Inflammatory macrophage treated with lipopolysaccharide for 1 hour (primary cell): ENCODE measurements around the gene SLC16A3.

Source experiments
- DNase-seq, 2 donors: peaks; one replicate each; pipeline ENCODE4 v3.0.0-alpha.2; 2020 to 2022

Gene SLC16A3

DNA sequence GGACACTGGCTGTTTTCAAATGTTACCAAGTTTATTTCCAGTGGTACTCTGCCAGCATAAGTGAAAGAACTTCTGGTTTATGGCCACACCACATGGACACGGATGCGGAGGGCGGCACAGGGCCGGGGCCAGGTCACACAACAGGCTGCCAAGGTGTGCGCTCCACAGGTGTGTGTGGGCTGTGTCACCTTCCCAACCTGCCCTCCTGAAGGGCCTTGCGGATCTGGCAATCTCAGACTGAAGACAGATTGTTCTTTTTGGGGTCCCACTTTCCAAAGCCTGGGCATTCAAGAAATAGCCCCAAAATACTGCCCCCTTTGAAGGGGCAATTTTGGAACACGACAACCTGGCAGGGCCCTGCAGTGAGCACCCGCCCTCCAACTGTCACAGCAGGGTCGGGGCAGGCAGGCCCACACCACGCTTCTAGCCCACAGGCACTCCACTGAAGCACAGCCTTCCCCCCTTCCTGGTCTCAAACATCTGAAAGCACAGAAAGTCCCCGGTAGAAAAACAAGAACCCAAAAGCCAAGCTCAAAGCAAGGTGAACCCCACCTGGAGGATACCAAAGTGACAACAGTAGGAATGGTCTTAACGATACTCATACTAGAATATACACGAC is 41.1 kb downstream of the SLC16A3 start:
- no peak for DNase-seq

DNA sequence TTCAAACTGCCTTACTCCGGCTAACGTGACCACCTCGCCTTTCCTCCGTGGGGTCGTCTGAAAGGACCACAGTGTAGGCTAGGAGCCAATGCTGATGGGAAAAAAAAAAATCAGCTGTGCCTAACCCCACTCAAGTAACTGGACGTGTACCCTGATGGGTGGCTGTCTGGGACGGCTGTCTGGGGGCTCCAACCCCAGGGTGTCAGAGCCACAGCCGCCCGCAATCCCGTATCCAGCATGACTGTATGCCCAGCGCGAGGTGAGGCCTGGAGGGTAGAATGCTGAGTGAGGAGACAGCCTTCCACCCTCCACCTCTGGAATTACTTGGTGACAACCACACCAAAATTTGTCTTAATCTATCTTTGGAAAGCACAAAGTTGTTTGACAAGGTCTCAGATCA is 41.8 kb downstream of the SLC16A3 start:
- no peak for DNase-seq

DNA sequence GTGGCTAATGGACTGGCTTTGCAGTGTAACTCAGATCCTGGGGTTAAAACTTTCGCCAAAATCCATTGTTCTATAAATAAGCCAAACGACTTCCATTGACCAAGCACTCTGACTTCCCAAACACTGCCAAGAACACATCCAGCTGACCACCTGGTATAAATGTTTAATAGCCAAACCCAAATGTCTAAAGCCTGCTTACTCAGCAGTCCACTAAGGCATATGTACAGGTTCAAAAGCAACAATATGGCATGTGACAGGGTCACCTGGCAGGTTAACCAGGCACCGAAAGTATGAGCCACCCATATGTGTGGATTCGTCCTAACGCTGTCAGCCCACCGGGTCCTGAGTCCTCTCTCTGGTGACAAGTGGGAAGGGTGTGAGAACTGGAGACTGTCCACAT is 42.6 kb downstream of the SLC16A3 start:
- DNase-seq, result no peak

DNA sequence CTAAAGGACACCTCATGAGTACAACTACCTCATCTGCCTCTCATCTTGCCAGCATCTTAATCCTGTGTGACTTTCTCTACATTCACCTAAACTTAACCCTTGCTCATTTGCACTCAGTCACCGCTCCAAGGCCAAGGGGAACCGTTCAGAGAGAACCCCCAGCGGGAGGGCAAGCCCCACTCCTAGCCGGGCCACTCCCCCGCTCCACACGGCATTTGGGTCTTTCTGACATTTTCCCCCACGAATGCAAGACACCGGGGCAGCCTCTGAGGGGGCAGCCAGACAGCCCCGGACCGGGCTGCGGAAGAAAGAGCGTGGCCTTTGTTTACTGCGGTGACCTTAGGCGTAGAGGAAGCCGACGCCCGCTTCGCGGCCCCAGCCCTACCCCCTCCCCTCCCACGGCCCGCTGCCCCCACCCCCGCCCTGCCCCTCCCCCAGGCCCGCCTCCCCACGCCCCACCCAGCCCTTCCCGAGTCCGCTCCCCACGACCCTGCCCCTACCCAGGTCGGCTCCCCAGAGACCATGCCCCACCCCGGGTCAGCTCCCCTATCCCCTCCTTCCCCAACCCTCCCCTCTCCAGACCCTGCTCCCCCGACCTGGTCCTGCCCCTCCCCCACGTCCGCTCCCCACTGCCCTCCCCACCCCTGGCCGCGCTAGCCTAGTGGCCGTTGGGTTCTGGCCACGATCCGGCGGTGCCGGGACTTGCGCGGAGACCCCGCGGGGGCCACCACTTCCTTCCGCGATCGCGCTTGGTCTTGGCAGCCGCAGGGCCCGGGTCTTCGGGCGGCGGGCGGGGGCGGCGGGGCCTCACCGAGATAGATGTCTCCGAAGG is 43.9 kb downstream of the SLC16A3 start:
- DNase-seq, result peak in 1 of 2 donors; percentile 25

DNA sequence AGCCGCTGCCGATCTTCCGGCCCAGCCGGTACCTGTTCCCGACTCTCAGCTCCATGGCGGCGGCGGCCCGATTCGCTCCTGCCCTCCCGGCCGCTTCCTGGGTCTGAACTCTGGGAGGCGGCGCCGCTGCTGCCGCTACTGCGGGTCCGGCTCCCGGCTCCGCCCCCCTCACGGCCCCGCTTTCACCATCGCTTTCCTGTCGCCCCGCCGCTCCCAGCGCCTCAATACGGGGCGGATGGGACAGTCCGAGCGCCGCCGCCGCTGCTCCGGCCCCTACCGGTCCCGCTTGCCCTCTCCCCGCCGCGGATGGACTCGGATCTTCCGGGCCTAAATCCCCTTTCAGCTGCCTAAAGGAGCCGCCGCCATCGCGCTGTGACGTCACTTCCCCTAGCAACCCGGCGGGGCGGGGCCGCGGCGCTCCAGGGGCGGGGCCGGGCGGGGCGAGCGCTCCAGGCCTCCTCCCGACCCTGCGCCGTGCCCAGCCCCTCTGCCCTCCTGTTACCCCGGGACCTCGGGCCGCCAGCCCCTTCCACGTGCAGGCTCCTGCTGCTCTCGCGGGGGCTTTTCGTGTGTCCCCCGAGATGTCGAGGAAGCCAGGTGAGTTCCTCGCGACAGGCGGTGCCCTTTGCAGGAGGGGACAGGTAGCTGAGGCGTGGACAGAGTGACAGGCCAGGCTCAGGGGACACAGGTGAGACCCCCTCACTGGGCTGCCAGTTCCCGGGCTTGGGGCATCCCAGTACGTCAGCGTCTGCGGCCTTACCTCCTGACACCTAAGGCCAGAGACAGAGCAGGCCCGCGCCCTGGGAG is 44.7 kb downstream of the SLC16A3 start, which contains the start of gene CSNK1D:
TSS of gene CSNK1D (minus strand) at position 374 of the 807 bp plus-strand sequence. CDS start at position 55, 319 bp downstream.
- peak; percentile 72 to 90 for DNase-seq

DNA sequence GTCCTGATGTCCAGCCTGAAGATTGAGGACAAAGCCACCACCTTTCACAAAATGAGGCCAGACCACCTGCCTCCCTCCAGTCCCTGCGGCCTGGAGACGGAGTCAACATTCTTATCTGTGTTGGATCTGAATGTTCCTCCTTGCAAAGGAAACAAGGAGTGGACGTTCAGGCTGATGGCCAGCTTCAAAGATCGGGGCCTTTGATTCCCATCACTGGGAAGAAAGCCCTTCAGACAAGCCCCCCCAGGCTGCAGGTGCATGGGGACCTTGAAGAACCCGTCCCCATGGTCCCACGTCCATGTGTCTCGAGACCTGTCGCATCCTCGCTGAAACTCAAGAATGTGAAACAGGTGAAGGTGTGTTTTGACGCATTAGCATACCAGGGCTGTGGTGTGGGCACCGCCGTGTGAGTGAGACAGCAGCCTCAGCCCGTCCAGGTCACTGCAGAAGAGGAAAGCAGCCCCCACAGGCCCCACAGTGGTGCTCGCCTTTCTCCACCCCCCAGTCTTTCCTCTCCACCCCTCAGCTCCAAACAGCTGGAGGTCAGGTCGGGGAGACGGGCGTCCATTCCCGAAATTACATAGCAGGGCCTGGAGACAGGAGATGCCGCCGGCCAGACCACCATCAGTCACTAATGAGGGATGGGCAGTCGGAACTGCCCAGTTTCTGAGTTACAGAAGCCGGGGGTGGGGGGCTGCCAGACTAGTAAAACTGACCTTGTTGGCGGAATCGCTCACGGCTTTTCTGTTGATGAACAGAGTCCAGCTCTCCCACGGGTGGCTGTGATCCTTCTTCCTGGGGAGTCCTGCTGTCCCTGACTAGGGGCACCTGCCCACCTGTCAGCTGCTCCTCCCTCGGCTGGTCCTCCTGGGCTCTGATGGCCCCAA is 45.5 kb downstream of the SLC16A3 start:
- DNase-seq, result no peak

DNA sequence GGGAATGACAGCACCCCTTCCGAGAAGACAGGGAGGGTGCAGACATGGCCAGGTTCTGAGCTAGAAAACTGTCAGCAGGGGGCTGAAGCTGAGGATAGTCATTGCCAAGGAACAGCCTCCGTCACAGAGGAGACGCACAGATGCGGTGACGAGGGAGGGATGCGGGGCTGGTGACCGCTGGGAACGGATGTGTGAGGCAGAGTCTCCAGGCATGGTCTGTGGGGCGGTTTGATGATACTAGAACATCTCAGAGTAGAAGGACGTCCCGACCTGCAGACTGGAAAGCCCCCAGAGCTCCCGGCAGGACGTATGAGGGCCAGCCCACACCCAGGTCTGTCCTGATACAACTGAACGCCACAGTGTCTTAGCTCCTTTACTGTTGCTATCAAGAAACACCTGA is 46.5 kb downstream of the SLC16A3 start:
- no peak for DNase-seq

DNA sequence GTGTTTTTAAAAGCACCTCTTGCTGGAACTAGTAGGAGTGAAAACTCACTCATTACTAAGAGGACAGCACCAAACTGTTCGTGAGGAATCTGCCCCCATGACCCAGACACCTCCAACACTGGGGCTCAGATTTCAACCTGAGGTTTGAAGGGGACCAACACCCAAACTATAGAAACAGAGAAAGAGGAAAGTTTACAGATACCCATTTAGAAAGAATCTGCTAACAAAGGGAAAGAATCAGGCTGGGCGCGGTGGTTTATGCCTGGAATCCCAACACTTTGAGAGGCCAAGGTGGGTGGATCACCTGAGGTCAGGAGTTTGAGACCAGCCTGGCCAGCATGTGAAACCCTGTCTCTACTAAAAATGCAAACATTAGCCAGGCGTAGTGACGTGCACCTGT is 48.1 kb downstream of the SLC16A3 start:
- DNase-seq, result no peak

DNA sequence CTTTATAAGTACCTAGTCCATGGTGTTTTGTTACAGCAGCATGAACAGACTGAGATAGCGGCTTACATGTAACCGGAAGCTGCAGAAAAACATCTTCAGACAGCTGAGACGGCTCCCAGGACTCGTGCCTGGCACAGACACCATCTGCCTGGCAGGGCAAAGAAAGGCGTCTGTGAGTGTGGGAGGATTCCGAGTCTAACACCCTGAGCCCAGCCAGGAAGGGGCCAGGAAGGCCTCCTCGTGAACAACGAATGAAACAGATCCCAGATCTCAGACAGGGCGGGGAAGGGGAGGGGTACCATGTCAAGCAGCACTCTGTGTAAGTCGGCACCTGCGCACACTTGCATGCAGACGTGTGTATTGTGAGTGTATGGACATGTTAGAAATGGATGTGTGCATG is 49.0 kb downstream of the SLC16A3 start:
- DNase-seq, result no peak

DNA sequence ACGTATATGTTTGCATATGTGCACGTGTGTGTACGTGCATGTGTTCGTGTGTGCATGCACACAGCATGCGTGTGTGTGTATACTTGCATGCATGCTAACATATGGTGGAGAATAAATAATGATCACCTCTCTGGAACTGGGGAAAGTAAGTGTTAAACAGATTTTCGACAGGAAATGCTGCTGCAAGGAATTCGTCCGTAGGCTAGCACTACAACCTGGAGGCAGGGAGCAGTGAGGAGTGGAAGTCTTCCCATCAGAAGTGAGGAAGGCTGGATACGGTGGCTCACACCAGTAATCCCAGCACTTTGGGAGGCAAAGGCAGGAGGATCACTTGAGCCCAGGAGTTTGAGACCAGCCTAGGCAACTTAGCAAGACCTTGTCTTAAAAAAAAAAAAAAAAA is 49.5 kb downstream of the SLC16A3 start:
- DNase-seq, result no peak

DNA sequence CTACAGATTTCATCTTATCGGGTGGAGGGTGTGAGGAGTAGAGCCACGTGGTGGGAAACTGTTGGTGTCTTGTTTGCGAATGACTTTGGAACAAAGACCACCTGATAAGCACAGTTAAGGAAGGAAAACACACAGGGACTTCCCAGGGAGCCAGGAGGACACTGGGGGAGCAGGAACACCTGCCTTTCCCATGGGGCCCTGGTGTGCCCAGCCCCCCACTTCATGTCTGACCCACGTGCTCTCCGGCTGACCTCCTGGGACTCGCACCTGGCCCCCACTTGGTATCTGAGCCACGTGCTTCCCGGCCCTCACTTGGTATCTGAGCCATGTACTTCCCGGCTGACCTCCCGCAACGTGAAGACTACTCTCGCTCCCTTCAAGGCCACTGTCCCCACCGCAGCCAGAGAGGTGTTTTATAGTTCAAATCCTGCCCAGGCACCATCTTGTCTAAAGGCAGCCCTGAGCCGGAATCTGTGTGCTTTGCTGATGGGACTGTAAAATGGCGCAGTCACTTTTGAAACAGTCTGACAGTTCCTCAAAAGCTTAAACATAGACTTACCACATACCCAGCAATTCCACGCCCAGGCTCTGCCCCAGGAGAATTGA is 50.0 kb downstream of the SLC16A3 start:
- DNase-seq, result peak; percentile 75 to 81

DNA sequence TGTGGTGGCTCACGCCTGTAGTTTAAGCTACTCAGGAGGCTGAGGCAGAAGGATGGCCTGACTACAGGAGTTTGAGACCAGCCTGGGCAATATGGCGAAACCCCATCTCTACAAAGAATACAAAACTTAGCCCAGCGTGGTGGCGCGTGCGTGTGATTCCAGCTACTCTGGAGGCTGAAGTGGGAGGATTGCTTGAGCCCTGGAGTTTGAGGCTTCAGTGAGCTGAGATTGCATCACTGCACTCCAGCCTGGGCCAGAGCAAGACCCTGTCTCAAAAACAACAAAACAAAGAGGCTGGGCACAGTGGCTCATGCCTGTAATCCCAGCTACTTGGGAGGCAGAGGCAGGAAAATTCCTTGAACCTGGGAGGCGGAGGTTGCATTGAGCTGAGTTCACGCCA is 51.7 kb downstream of the SLC16A3 start:
- no peak for DNase-seq

DNA sequence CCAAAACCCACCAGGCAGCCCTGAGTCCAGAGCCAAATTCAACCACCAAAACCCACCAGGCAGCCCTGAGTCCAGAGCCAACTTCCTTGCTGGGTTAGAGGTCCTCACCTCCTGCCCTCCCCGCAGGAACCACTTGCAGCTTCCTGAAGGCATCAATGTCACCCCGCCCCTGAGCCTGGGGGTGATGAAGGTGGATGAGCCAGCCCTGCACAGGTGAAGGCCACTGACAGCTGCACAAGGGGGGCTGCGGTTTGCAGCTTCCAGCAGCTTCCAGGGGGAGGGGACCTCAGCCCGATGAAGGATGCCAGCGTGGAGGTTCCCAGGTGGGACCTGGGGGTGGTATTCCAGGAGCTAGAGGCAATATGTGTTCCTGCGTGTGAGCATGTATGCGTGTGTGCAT is 52.2 kb downstream of the SLC16A3 start:
- DNase-seq, result no peak

DNA sequence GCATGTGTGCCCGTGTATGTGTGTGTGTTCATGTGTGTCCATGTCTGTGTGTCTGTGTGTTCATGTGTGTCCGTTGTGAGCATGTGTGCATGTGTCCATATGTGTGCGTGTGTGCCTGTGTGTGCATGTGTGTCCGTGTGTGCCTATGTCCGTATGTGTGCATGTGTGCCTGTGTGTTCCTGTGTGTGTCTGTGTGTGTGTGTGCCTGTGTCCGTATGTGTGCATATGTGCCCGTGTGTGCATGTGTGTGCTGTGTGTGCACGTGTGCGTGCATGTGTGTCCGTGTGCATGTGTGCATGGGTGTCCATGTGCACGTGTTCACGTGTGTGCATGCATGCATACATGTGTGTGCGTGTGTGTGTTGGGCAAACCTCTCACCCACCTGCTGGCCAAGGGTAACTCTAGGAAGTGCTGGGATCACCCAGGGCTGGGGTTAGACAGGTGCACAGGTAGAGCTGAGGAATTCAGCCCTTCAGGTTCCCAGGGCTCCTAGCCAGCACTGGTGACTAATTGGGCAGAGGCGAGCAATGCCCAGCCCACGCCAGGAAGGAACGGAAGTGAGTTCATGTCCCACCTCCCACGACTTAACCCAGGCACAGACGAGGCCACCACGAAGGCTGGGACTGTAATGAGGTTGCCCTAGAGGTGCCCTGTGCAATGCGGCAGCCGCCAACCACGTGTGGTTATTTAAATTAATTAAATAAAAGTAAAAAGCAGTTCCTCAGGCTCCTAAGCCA is 52.8 kb downstream of the SLC16A3 start:
- peak; percentile 83 to 90 for DNase-seq

DNA sequence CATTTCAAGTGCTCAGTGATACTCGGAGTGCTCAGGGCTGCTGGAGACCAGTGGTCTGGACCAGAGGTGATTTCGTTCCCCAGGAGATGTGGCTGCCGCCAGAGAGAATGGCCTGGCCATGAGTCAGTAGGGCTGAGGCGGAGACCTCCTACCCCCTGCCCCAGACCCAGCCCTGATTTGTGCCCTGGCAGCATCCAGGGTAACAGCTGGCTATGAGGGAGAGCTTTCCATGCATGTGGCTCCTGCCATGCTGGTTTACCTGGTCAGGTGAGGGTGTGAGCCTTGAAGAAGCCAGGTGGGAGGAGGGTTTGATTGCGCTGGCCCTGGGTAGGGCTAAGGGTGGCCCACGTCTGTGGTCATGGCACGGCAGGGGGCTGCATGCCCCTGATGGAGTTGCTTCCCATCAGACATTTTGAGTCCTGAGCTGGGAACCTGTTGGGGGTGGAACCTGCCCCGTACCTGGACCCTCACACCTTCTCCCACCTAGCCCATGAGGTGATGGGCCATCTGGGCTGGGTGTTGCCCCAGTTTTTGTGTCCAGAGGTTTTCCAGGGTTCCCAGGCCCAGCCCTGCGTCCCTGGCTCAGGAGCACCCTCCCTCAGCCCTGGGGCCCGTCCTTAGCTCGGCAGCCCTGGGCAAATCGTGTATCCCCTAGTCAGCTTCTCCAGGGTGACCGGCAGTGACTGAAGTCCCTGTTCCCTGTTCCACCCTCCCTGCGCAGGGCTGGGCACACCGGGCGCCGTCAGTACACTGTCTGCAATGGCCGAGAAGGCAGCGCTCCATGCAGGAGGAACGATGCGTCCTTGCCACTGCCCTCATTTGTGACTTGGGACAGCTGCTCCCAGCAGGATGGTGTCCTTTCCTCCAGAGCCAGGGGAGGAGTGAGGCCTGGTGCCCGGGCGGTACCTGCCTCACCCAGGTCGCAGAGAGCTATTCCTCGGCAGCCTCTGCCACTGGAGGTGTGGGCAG is 53.7 kb downstream of the SLC16A3 start:
- DNase-seq, result no peak

DNA sequence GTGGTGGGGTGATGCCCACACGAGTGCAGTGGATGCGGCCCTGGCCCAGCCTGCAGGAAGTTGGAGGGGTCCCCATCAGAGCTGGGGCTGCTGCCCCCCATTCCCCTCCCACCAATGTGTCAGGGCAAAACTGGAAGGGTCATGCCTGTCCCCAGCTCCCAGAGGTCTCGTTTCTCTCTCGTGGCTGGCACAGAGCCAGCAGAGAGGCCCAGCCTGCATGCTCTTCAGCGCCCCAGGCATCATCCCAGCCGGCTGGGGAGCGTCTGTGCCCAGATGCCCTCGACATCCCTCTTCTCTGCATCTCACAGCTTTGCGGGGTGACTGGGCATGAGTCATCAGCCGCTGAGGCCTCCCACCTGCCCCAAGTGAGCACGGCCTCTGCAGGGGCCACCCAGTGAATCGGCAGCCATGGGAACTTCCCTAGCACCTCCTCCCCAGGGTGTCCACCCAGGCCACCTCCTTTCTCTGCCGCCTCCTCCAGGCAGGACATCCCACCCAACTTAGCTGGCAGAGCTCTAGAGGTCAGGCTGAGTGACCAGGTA is 54.4 kb downstream of the SLC16A3 start:
- peak; percentile 43 to 71 for DNase-seq

DNA sequence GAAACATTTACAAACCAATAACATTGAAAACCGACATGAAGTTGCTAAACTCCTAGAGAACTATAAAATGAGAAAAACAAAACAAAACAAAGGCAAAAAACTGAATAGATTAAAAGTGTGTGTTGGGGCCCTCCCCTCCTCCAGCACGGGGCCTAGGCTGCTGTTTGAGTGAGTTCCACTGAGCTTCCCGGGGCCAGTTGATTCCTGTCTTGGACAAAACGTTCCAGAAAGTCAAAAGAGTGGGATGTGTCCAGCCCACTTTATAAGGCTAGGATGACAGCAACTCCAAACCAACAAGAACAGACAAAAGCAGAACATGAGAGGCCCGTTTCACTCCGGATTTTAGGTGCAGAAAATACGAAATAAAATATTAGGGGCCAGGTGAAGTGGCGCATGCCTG is 56.3 kb downstream of the SLC16A3 start:
- DNase-seq, result no peak

DNA sequence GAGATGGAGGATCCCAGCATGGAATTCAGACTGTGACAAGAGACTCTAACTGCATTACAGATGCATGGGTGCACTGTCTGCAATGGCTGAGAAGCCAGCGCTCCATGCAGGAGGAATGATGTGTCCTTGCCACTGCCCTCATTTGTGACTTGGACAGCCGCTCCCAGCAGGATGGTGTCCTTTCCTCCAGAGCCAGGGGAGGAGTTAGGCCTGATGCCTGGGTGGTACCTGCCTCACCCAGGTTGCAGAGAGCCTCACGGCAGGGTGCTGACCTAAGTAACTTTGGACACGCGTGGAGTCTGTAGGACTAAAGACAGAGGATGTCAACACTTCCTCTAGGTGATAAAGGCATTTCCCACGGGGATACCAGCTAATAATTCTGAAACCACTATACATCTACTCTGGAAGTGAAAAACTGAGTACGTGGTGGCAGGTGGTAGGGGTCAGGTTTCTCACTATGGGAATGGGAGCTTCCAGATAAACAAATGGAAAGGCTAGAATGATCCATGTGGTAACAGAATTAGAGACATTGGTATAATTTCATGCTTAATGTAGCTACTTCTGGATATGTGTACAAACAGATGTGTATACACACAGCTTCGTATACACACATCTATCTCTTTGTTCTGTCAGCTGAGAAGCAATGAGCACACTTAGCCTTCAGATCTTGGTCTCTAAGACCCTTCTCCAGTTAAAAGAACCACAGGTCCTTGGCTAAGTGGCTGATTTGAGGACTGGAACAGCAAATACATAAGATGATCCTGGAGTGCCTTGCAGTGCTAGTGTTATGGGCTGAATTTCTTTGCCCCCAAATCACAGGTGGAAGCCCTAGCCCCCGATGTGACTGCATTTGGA is 58.4 kb downstream of the SLC16A3 start:
- DNase-seq, result no peak
